Activated CD8-positive, alpha-beta T cell treated with anti-CD3 and anti-CD28 coated beads for 36 hours (primary cell): ENCODE data around the gene CFAP299. TPM values are rescaled to one million over a fixed set of nuclear protein-coding genes. Genes with fewer than 3 reads are reported as not detected.

Experiments used
- ATAC-seq: fragments of 200-7000 bp; cut with Tn5 transposase; one replicate; pipeline ENCODE4 v1.10.0; 2021; ENCODE audit warnings: mild to moderate bottlenecking, moderate library complexity
- CTCF ChIA-PET: fragments of 350-600 bp; sonication (Branson Sonifier 250); formaldehyde crosslinking; loops from one replicate; lab custom pipeline; 2021; ENCODE audit warnings: antibody characterized with exemption; lab: Charles Lee
- POLR2A ChIA-PET: fragments of 350-600 bp; sonication (Branson Sonifier 250); formaldehyde crosslinking; loops from one replicate; lab custom pipeline; 2021; ENCODE audit warnings: antibody characterized with exemption; lab: Charles Lee
- DNase-seq: peaks from one replicate; pipeline ENCODE4 v3.0.0-alpha.2; 2020
- H3K27ac Mint-ChIP-seq: one replicate; pipeline ENCODE4 v1.8.0; 2021; ENCODE audit warnings: mild to moderate bottlenecking, mixed read lengths
- H3K27me3 Mint-ChIP-seq: one replicate; pipeline ENCODE4 v1.8.0; 2021; ENCODE audit warnings: mixed read lengths
- H3K36me3 Mint-ChIP-seq: one replicate; pipeline ENCODE4 v1.8.0; 2021; ENCODE audit warnings: low read depth, mixed read lengths
- H3K4me1 Mint-ChIP-seq: one replicate; pipeline ENCODE4 v1.8.0; 2021; ENCODE audit warnings: low read depth, mixed read lengths
- H3K4me3 Mint-ChIP-seq: one replicate; pipeline ENCODE4 v1.8.0; 2021; ENCODE audit warnings: mild to moderate bottlenecking, moderate library complexity, mixed read lengths
- H3K9me3 Mint-ChIP-seq: one replicate; pipeline ENCODE4 v1.8.0; 2021; ENCODE audit warnings: mixed read lengths
- intact Hi-C: fragments of 100-400 bp; cut with micrococcal nuclease; formaldehyde crosslinking; loops from one replicate; pipeline ENCODE4 v1.10.0; 2022
- total RNA-seq, 2 experiments: library from RNA; stranded (reverse); gene quantifications; one replicate each; pipeline ENCODE4 v1.2.3, GENCODE V29; 2021
- TF ChIP-seq, protein P1 (sequence below): fragments of 200-600 bp; IDR thresholded peaks from one replicate; pipeline ENCODE4 v1.8.0; 2022; ENCODE audit warnings: antibody characterized with exemption, mild to moderate bottlenecking

Gene CFAP299
- total RNA-seq, 2 experiments from 2014 or later, result not detected

GRCh38 chr4:80926891-80927290, 591.4 kb downstream of the CFAP299 start:
- H3K27me3 Mint-ChIP-seq, result no peaks in the 10 kb centered on the region
- H3K27ac Mint-ChIP-seq, result no peak overlapping the region
- no peak overlapping the region for H3K4me3 Mint-ChIP-seq
- CTCF ChIA-PET, result interaction anchor here (1.0 to 1.2 kb wide), 2 partner anchors 29 to 106 kb away, joined by 3 to 4 read pairs; no protein-coding TSS in a partner anchor
- no peaks in the 10 kb centered on the region for H3K4me1 Mint-ChIP-seq
- POLR2A ChIA-PET, result no interaction called here
- no peaks in the 10 kb centered on the region for H3K9me3 Mint-ChIP-seq
- TF ChIP-seq, protein P1, sequence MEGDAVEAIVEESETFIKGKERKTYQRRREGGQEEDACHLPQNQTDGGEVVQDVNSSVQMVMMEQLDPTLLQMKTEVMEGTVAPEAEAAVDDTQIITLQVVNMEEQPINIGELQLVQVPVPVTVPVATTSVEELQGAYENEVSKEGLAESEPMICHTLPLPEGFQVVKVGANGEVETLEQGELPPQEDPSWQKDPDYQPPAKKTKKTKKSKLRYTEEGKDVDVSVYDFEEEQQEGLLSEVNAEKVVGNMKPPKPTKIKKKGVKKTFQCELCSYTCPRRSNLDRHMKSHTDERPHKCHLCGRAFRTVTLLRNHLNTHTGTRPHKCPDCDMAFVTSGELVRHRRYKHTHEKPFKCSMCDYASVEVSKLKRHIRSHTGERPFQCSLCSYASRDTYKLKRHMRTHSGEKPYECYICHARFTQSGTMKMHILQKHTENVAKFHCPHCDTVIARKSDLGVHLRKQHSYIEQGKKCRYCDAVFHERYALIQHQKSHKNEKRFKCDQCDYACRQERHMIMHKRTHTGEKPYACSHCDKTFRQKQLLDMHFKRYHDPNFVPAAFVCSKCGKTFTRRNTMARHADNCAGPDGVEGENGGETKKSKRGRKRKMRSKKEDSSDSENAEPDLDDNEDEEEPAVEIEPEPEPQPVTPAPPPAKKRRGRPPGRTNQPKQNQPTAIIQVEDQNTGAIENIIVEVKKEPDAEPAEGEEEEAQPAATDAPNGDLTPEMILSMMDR, result no peak
- no peak for ATAC-seq
- H3K36me3 Mint-ChIP-seq, result no peaks in the 10 kb centered on the region
- intact Hi-C loops, result no loop called here
- no peak for DNase-seq

DNA sequence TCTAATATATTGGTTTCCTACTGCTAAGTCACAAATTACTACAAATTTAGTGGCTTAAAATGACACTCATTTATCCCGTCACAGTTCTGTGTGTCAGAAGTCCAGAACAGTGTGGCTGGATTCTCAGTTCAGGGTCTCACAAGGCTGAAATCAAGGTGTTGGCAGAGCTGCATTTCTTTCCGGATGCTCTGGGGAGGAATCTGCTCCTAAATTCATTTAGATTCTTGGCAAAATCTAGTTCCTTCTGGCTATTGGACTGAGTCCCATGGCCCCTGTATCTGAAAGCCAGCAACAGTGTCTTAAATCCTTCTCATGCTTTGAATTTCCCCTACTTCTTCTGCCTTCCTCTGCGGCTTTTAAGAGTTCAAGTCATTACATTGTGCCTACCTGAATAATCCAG, 591.9 kb downstream of the CFAP299 start:
- Mint-ChIP-seq H3K36me3 (no peaks in the 10 kb centered on the region), H3K9me3 (no peaks in the 10 kb centered on the region), H3K27ac (no peak overlapping the region), H3K4me1 (no peaks in the 10 kb centered on the region), H3K4me3 (no peak overlapping the region), H3K27me3 (no peaks in the 10 kb centered on the region)
- DNase-seq (no peak), ATAC-seq (no peak)
- intact Hi-C loops, result no loop called here
- CTCF ChIA-PET, result interaction anchor here (1.0 kb wide), 1 partner anchor 106 kb away, joined by 3 read pairs; no protein-coding TSS in a partner anchor
- POLR2A ChIA-PET, result no interaction called here
- TF ChIP-seq, protein P1, result no peak

GRCh38 chr4:80931631-80932081, 596.1 kb downstream of the CFAP299 start:
- ATAC-seq (no peak), DNase-seq (no peak)
- intact Hi-C loops, result no loop called here
- Mint-ChIP-seq H3K27ac (no peak overlapping the region), H3K27me3 (no peaks in the 10 kb centered on the region), H3K9me3 (no peaks in the 10 kb centered on the region), H3K4me1 (no peaks in the 10 kb centered on the region), H3K36me3 (no peaks in the 10 kb centered on the region), H3K4me3 (no peak overlapping the region)
- TF ChIP-seq, protein P1, result no peak
- POLR2A ChIA-PET, result no interaction called here
- CTCF ChIA-PET, result no interaction called here

DNA sequence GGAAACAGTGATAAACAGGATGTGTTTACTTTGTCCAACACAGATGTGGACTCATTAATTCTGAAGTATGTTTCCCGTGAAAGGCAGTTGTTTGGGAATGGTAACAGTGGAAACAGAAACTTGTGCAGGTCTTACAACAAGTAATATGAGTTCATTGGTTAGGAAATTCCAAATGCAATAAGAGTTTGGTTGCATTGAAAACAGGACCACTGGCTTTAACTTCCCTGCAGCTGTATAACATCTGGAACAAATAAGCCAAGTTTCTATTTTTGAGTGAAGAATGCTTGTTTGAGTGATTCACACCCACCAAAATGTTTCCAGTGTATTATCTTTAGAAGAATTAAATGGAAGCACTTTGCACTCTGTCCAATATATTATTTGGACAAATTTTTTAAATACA, 612.6 kb downstream of the CFAP299 start:
- no peaks in the 10 kb centered on the region for H3K36me3 Mint-ChIP-seq
- H3K4me3 Mint-ChIP-seq, result no peak overlapping the region
- H3K4me1 Mint-ChIP-seq, result no peaks in the 10 kb centered on the region
- POLR2A ChIA-PET, result no interaction called here
- H3K27me3 Mint-ChIP-seq, result peaks cover 12% of the 10 kb centered on the region
- intact Hi-C loops, result no loop called here
- no peak overlapping the region for H3K27ac Mint-ChIP-seq
- DNase-seq (no peak), ATAC-seq (no peak)
- CTCF ChIA-PET, result no interaction called here
- TF ChIP-seq, protein P1, result no peak
- H3K9me3 Mint-ChIP-seq, result no peaks in the 10 kb centered on the region

DNA sequence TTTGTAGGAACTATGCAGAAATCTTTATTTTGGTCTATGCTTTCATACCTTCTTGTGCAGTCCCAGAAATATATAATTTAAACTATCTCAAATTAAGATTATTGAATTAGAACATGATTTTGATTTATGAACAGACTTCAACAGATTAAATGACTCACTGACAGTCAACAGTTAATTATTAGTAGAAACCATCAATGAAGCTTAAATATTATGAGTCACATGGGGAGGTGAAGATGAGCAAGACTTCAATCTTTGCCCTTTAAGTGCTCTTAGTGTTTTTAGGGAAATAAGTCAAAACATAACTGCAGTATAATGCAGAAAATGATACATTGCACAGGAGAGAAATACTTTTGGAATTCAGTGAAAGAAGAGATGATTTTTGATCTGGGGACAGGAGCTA, 613.5 kb downstream of the CFAP299 start:
- Mint-ChIP-seq H3K9me3 (no peaks in the 10 kb centered on the region), H3K27ac (no peak overlapping the region), H3K4me3 (no peak overlapping the region), H3K4me1 (no peaks in the 10 kb centered on the region), H3K36me3 (no peaks in the 10 kb centered on the region), H3K27me3 (peaks cover 12% of the 10 kb centered on the region)
- DNase-seq (no peak), ATAC-seq (no peak)
- intact Hi-C loops, result no loop called here
- TF ChIP-seq, protein P1, result no peak
- POLR2A ChIA-PET, result no interaction called here
- CTCF ChIA-PET, result no interaction called here
